NCI-H2107 treated with DMSO at 0.1 percent for 48 hours (cell line): ENCODE data around the gene NDST1.

Experiments used
- DNase-seq: peaks from one replicate; lab custom pipeline; 2025; ENCODE audit not compliant: unreplicated experiment; lab: John Stamatoyannopoulos, UW

Gene NDST1

GRCh38 chr5:150601491-150602345 lies 93.8 kb downstream of the NDST1 start:
- DNase-seq: no peak

- DNase-seq: no peak
Measured at GRCh38 chr5:150603052-150603451, 95.1 kb downstream of the NDST1 start.

DNA sequence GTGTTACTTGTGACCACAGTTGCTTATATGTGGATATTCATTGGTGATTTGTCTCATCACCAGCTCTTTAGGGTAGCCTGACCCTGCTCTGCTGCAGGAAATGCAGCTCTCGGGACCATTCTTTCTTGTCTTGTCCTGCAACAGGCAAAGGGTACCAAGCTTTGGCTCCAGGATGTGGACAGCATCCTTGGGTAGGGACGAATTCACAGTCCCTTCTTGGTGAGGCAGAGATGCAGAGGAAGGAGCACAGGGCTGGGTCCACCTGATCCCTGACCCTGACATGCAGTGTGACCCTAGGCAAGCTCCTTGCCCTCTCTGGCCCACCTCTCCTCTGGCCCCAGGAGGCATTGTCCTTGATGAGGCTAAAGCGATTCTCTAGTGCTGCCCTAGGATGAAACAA lies 95.6 kb downstream of the NDST1 start:
- DNase-seq: no peak

GRCh38 chr5:150604010-150604409 lies 96.1 kb downstream of the NDST1 start:
- DNase-seq: no peak

DNA sequence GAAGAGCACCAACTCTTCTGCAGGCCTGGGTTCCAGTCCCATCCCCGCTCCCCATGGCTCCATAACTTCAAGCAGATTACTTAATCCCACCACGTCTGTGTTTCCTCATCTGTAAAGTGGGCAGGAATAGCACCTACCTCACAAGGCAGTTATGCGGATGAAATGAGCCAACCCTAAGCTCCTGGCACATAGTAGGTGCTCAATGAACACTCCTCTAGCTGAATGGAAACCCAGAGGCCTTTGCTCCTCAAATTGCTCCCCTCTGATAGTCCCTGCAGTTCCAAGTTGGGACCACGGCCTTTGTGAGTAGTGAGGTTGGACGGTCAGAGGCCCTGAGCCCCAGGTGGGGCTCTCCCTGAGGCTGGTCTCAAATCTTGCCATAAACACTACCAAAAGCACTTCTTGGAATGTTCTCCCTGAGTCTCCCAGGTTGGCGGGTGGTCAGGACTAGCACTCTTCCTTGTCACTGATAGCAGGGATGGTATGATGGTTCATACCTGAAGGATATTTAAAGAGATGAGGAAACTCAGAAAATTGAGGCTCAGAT lies 97.0 kb downstream of the NDST1 start:
- DNase-seq: no peak

DNA sequence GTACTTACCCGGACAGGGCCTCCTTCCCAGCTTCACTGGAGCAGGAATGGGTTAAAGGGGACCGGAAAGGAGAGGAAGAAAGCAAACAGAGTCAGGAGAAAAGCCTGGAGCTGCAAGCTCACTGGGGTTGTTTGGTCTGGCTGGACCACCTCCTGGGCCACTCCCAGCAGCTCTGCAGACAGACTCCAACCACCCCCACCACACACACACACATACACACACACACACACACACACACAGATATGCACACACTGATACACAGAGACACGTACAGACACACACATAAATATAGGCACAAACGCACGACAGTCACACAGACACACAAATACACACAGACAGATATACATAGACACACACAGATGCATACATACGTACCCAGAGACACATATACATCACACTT lies 97.6 kb downstream of the NDST1 start:
- no peak for DNase-seq

GRCh38 chr5:150606476-150606875 lies 98.5 kb downstream of the NDST1 start:
- DNase-seq: no peak

GRCh38 chr5:150607105-150607504 lies 99.2 kb downstream of the NDST1 start:
- no peak for DNase-seq
